Germinal center (tissue), 1 donor: ENCODE data around the gene MEGF11.

Experiments used
- DNase-seq: peaks from one replicate; pipeline ENCODE4 v3.0.0; 2012; ENCODE audit warnings: mixed read lengths, low spot score

MEGF11 gene

GRCh38 chr15:66215811-66216210 is 37.7 kb downstream of the MEGF11 start:
- DNase-seq = no peak

GRCh38 chr15:66214246-66214645 is 39.3 kb downstream of the MEGF11 start:
- no peak for DNase-seq

- no peak for DNase-seq
Observed at GRCh38 chr15:66212563-66212921, 41.0 kb downstream of the MEGF11 start.

- DNase-seq = no peak
Observed at GRCh38 chr15:66211670-66212562, 41.6 kb downstream of the MEGF11 start.

GRCh38 chr15:66210684-66211083 is 42.9 kb downstream of the MEGF11 start:
- DNase-seq = no peak

DNA sequence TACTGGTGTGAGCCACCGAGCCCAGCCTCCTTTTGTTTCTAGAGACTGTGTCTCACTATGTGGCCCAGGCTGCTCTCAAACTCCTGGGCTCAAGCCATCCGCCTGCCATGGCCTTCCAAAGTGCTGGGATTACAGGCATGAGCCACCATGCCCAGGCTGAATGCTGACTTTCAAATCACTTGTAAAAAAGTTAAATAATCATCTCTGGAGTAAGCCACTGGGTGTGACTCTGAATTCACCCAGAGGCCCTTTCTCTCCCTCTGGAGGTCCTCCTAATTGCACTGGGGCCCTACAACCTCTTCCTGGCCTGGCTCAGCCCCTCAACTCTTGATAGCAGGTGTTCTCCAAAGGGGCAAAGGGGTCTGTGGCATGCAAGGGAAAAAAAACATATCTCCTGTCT is 54.8 kb downstream of the MEGF11 start:
- DNase-seq = no peak

- DNase-seq = no peak
Observed at GRCh38 chr15:66196602-66197001, 56.9 kb downstream of the MEGF11 start.

- DNase-seq = no peak
Observed at GRCh38 chr15:66195621-66196230, 57.8 kb downstream of the MEGF11 start.

DNA sequence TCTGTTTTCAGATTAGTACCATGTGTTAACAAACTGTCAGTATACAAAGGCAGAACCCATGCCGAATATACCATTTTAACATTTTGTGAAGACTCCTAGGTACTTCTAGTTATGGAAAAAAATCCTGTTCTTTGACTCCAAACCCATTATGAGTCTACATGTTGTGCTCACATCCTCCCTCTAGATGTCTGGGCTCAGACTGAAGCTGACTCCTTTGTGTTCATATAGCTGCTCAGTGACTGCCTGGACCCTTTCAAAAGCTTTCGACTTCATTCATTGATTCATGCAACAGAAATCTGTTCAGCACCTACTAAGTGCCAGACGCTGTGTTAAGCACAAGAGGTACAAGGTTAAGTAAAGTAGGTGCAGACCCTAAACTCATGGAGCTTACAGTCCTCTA is 60.5 kb downstream of the MEGF11 start:
- no peak for DNase-seq

DNA sequence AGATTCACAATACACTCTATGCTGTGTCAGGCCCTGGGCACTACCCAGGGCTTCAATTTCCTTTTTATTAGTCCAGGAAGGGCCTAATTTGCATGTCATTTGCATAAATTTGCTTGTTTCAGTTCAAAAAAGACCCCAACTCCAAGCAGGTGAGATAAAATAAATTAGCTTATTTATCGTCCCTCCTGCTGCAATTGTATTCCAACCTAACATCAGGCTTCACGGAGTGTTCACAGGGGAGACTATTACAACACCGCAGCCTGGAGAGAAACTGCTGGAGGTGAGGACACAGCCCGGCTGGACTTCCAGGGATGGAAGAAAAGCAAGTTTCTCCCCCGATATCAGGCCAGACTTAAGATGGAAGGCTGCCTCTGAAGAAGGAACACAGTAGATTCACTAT is 62.8 kb downstream of the MEGF11 start:
- DNase-seq = no peak

DNA sequence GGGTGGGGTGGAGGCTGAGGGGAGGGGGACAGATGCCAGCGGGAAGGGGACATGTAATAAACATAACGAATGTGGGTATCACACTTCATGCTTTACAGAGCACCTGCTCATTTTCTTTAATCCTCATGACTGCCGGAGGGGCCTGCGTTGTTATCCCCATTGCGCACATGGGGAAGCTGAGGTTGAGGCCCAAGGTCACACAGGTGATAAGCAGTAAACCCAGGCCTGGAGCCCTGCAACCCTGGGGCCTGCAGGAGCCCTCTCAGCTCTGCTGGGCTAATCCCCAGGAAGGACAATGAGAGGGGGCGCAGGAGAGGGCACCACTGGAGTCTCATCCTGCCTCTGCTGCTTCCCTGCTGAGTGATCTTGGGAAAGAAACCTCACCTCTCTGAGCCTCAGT is 64.3 kb downstream of the MEGF11 start:
- DNase-seq = no peak

- no peak for DNase-seq
Observed at GRCh38 chr15:66188464-66188863, 65.1 kb downstream of the MEGF11 start.

- DNase-seq = no peak
Observed at GRCh38 chr15:66187271-66187670, 66.3 kb downstream of the MEGF11 start.

DNA sequence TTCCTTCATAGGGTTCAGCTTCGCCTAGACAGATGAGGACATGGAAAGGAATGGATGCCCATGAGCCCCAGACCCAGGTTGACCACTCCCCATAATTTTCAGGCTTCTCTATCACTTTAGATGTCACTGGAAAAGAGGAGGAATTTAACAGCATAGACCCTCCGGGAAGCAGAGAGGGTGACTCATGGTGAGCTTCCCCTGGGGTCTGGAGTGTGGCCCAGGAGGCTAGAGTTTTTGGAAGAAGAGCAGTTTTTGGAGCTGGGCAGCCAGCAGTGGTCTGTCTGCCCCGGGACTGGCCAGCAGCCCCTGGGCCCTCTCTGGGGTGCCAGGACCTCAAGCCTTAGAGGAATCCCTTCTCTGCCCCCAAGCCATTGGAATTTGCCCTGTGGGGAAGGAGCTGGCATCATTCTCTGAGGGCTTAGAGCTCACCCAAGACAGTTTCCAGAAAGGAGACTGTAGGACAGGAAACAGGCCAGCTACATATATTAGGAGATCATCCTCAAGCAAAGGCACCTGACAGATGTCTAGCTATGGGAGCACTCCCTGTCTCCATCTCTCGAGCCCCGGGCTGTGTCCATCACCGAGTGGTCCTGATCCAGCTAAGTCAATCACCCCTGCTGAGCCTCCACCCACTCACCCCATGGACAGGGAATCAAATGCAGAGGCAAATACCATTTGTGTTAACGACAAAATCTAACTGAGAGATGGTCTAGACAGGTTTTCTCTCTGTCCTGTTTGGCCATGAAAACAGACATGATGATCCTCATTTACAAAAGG is 67.3 kb downstream of the MEGF11 start:
- DNase-seq = no peak

- DNase-seq = no peak
Observed at GRCh38 chr15:66184936-66185790, 68.4 kb downstream of the MEGF11 start.

- no peak for DNase-seq
Observed at GRCh38 chr15:66184492-66184891, 69.1 kb downstream of the MEGF11 start.

DNA sequence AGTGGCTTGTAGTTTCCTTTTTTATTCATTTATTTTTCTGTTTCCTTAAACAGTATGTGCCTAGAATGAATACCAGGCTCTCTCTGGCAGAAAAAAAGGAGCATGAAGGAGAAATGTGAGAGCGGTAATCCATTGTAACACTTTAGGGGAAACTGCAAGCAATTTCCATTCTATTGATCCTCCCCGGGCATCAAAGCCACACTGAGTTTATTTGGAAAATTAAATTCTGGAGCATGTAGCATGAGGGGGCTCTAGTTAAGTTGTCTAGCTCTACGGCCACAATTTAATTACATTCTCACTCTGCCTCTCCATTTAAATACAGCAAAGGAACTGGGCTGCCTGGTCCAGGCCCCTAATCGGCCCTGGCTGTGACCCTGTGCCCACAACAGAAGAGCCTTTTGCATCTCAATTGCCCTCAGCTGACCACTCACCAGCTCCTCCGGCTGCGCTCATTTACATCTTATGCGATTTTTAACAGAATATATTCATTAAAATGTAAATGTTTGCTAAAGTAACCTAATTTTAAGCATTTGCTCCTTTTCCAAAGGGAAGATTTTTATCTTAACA is 72.9 kb downstream of the MEGF11 start:
- DNase-seq = no peak

- no peak for DNase-seq
Observed at GRCh38 chr15:66178531-66178910, 75.0 kb downstream of the MEGF11 start.

DNA sequence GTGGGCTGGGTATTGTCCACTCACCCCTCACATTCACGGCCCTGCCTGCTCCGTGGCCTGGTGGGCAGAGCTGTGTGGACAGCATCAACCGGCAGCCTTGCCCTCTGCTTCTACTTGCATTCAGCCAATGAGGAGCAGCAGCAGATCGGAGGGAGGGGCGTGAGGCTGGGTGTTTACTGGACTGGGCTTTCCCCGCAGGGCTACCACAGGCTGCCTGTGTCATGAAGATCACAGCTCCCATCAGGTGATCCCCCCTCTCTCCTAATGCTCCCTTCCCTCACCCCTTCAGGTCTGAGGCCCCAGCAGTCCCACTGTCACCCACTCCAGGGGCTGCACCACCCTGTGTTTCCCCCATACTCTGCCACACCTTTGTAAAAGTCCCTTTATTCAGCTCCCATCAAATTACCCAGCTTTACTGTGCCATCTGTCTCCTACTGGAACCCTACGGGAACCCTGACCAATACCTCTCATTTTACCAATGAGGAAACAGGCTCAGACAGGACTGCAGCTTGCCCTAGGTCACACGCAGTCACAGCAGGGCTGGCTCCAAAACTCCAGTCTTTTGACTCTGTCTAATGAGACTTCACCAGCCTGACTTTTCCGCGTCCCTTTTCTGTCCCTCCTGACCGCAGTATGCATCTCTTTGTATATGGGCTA is 81.1 kb downstream of the MEGF11 start:
- DNase-seq = no peak

- no peak for DNase-seq
Observed at GRCh38 chr15:66171841-66172240, 81.7 kb downstream of the MEGF11 start.

GRCh38 chr15:66170716-66171115 is 82.8 kb downstream of the MEGF11 start:
- DNase-seq = no peak
